Naive thymus-derived CD8-positive, alpha-beta T cell (primary cell): Measurements from ENCODE around the gene HSP90AA1. TPM values are rescaled to one million over a fixed set of nuclear protein-coding genes. Genes with fewer than 3 reads are reported as not detected.
"Not testable (repeated sequence)": the region's sequence is repeated elsewhere in the genome, so short reads cannot be mapped to it uniquely, and the experiment has no call there.

Experiments
- ATAC-seq, 2 donors: fragments of 150-1000 bp; cut with Tn5 transposase in 1 of 2; sonication (Bioruptor Pico), chemical (Tn5 transposase) in 1 of 2; 1 replicate in 1 of 2; 2 replicates in 1 of 2; pipeline ENCODE4 v1.10.0; 2021; ENCODE audit warnings: mild to moderate bottlenecking in 2 of 2, moderate library complexity in 2 of 2
- POLR2A ChIA-PET: fragments of 350-600 bp; sonication (Branson Sonifier 250); formaldehyde crosslinking; loops from one replicate; lab custom pipeline; 2021; ENCODE audit warnings: antibody characterized with exemption; lab: Charles Lee
- DNase-seq, 10 donors: peaks; one replicate each; pipeline versions ENCODE4 v3.0.0 to v3.0.0-alpha.2; 2020 to 2022
- H3K27ac Mint-ChIP-seq, 10 donors: one replicate each; pipeline ENCODE4 v1.8.0; 2020 to 2022; ENCODE audit warnings: mild to moderate bottlenecking in 10 of 10, mixed read lengths in 10 of 10, moderate library complexity in 4 of 10, inconsistent platforms in 1 of 10
- H3K27me3 Mint-ChIP-seq, 5 donors: one replicate each; pipeline ENCODE4 v1.8.0; 2021 to 2022; ENCODE audit warnings: mixed read lengths in 5 of 5
- H3K36me3 Mint-ChIP-seq, 3 donors: one replicate each; pipeline ENCODE4 v1.8.0; 2020 to 2022; ENCODE audit warnings: mixed read lengths in 3 of 3, mild to moderate bottlenecking in 2 of 3, inconsistent platforms in 1 of 3
- H3K4me1 Mint-ChIP-seq, 4 donors: one replicate each; pipeline ENCODE4 v1.8.0; 2021 to 2022; ENCODE audit warnings: mixed read lengths in 4 of 4
- H3K4me3 Mint-ChIP-seq, 10 donors: one replicate each; pipeline ENCODE4 v1.8.0; 2020 to 2022; ENCODE audit warnings: mild to moderate bottlenecking in 10 of 10, mixed read lengths in 10 of 10, moderate library complexity in 6 of 10, inconsistent platforms in 1 of 10
- H3K9me3 Mint-ChIP-seq, 9 donors: one replicate each; pipeline ENCODE4 v1.8.0; 2020 to 2022; ENCODE audit warnings: mixed read lengths in 9 of 9, mild to moderate bottlenecking in 3 of 9, inconsistent platforms in 1 of 9, moderate library complexity in 1 of 9
- polyA plus RNA-seq, 3 donors: library from polyadenylated mRNA; unstranded; fragments of 300-500 nt; fragmentation: Illumina TruSeq; gene quantifications; one replicate each; pipeline ENCODE4 v1.2.3, GENCODE V29; 2021
- total RNA-seq, 8 experiments: library from RNA in 2 of 8; stranded (reverse) in 2 of 8; gene quantifications; one replicate each; pipeline ENCODE4 v1.2.3 and lab custom pipeline; 2021 to 2026

HSP90AA1 gene
- total and polyA plus RNA-seq, 5 experiments from 2014 or later: 356 to 445 (median 401) TPM

- Mint-ChIP-seq H3K4me1 (peaks cover 19 to 40% (median 37%) of the 10 kb centered on the region in 4 donors), H3K36me3 (peaks cover 9 to 16% (median 11%) of the 10 kb centered on the region in 3 donors), H3K27me3 (no peaks in the 10 kb centered on the region), H3K27ac (peak overlapping the region in 9 of 10 donors; percentile 32 to 97 (median 90)), H3K4me3 (peak overlapping the region in 9 of 10 donors; percentile 80 to 97 (median 96)), H3K9me3 (no peaks in the 10 kb centered on the region)
- no peak for DNase-seq
- POLR2A ChIA-PET: interaction anchor here (0.5 to 0.9 kb wide), 3 partner anchors 13 to 133 kb away, joined by 3 to 7 read pairs (median 3); no protein-coding TSS in a partner anchor
- ATAC-seq: no peak
Observed at GRCh38 chr14:102089621-102090343, 2.9 kb upstream of the HSP90AA1 start.

- DNase-seq: peak in 9 of 10 donors; percentile 26 to 69 (median 50)
- H3K27ac Mint-ChIP-seq: peak overlapping the region; percentile 85 to 97 (median 96)
- POLR2A ChIA-PET: interaction anchor here (0.5 to 1.7 kb wide), 11 partner anchors 8 to 1858 kb away, joined by 3 to 12 read pairs (median 6); partner anchors contain the start of gene DYNC1H1
- peak overlapping the region; percentile 85 to 97 (median 96) for H3K4me3 Mint-ChIP-seq
- peak; percentile 5 to 25 for ATAC-seq
- H3K9me3 Mint-ChIP-seq: no peaks in the 10 kb centered on the region
- peaks cover 15 to 31% (median 24%) of the 10 kb centered on the region in 3 donors for H3K36me3 Mint-ChIP-seq
- no peaks in the 10 kb centered on the region for H3K27me3 Mint-ChIP-seq
- peaks cover 26 to 56% (median 53%) of the 10 kb centered on the region in 4 donors for H3K4me1 Mint-ChIP-seq
Observed at GRCh38 chr14:102088012-102088792, 1.4 kb upstream of the HSP90AA1 start.

GRCh38 chr14:102087762-102088011, 843 bp upstream of the HSP90AA1 start:
- Mint-ChIP-seq H3K36me3 (peaks cover 18 to 36% (median 26%) of the 10 kb centered on the region in 3 donors), H3K4me3 (peak overlapping the region; percentile 85 to 97 (median 96)), H3K27ac (peak overlapping the region; percentile 74 to 97 (median 95)), H3K9me3 (no peaks in the 10 kb centered on the region), H3K4me1 (peaks cover 28 to 61% (median 58%) of the 10 kb centered on the region in 4 donors), H3K27me3 (no peaks in the 10 kb centered on the region)
- POLR2A ChIA-PET: interaction anchor here (0.5 to 1.7 kb wide), 11 partner anchors 9 to 1857 kb away, joined by 3 to 12 read pairs (median 5); partner anchors contain the start of gene DYNC1H1
- DNase-seq: no peak
- ATAC-seq: no peak

- peak in 1 of 2 donors; percentile 30 for ATAC-seq
Observed at GRCh38 chr14:102086709-102086971, 204 bp downstream of the HSP90AA1 start.

GRCh38 chr14:102085948-102086708, 716 bp downstream of the HSP90AA1 start:
- ATAC-seq (peak; percentile 52 to 61), DNase-seq (peak in 9 of 10 donors; percentile 59 to 84 (median 67))
- POLR2A ChIA-PET: interaction anchor here (0.5 to 1.1 kb wide), 3 partner anchors 27 to 1876 kb away, joined by 3 to 5 read pairs (median 4); partner anchors contain the start of gene DYNC1H1
- peaks cover 23 to 52% (median 35%) of the 10 kb centered on the region in 3 donors for H3K36me3 Mint-ChIP-seq
- peak overlapping the region; percentile 90 to 98 (median 96) for H3K4me3 Mint-ChIP-seq
- H3K27me3 Mint-ChIP-seq: no peaks in the 10 kb centered on the region
- H3K4me1 Mint-ChIP-seq: peaks cover 36 to 75% (median 73%) of the 10 kb centered on the region in 4 donors
- no peaks in the 10 kb centered on the region for H3K9me3 Mint-ChIP-seq
- peak overlapping the region; percentile 91 to 100 (median 98) for H3K27ac Mint-ChIP-seq

More at GRCh38 chr14:102086709-102086971, 204 bp downstream of the HSP90AA1 start:
- peaks cover 35 to 70% (median 68%) of the 10 kb centered on the region in 4 donors for H3K4me1 Mint-ChIP-seq
- POLR2A ChIA-PET: interaction anchor here (0.5 to 1.1 kb wide), 2 partner anchors 123 to 1876 kb away, joined by 4 to 5 read pairs; partner anchors contain the start of gene DYNC1H1
- H3K9me3 Mint-ChIP-seq: no peaks in the 10 kb centered on the region
- no peak for DNase-seq
- H3K27ac Mint-ChIP-seq: peak overlapping the region; percentile 87 to 97 (median 96)
- no peaks in the 10 kb centered on the region for H3K27me3 Mint-ChIP-seq
- peak overlapping the region; percentile 78 to 96 (median 88) for H3K4me3 Mint-ChIP-seq
- peaks cover 23 to 47% (median 34%) of the 10 kb centered on the region in 3 donors for H3K36me3 Mint-ChIP-seq

- peak overlapping the region; percentile 90 to 98 (median 96) for H3K4me3 Mint-ChIP-seq
- no peaks in the 10 kb centered on the region for H3K27me3 Mint-ChIP-seq
- H3K9me3 Mint-ChIP-seq: no peaks in the 10 kb centered on the region
- peaks cover 23 to 58% (median 39%) of the 10 kb centered on the region in 3 donors for H3K36me3 Mint-ChIP-seq
- H3K27ac Mint-ChIP-seq: peak overlapping the region; percentile 91 to 100 (median 98)
- H3K4me1 Mint-ChIP-seq: peaks cover 37 to 81% (median 77%) of the 10 kb centered on the region in 4 donors
- ATAC-seq (no peak), DNase-seq (no peak)
- POLR2A ChIA-PET: no interaction called here
Observed at GRCh38 chr14:102085488-102085887, 1.4 kb downstream of the HSP90AA1 start.

GRCh38 chr14:102084931-102085330, 1.9 kb downstream of the HSP90AA1 start:
- ATAC-seq (no peak), DNase-seq (no peak)
- Mint-ChIP-seq H3K27me3 (no peaks in the 10 kb centered on the region), H3K36me3 (peaks cover 23 to 64% (median 39%) of the 10 kb centered on the region in 3 donors), H3K4me1 (peaks cover 33 to 82% (median 79%) of the 10 kb centered on the region in 4 donors), H3K9me3 (no peaks in the 10 kb centered on the region), H3K4me3 (peak overlapping the region; percentile 90 to 98 (median 96)), H3K27ac (peak overlapping the region; percentile 48 to 100 (median 98))
- POLR2A ChIA-PET: interaction anchor here (0.9 kb wide), 1 partner anchor 274 kb away, joined by 3 read pairs; no protein-coding TSS in a partner anchor

- ATAC-seq, H3K9me3 Mint-ChIP-seq, DNase-seq, H3K27me3 Mint-ChIP-seq: not testable (repeated sequence)
- Mint-ChIP-seq H3K4me3 (peak overlapping the region; percentile 90 to 98 (median 96)), H3K4me1 (peaks cover 31 to 78% (median 77%) of the 10 kb centered on the region in 4 donors), H3K36me3 (peaks cover 23 to 68% (median 39%) of the 10 kb centered on the region in 3 donors), H3K27ac (peak overlapping the region; percentile 48 to 100 (median 98))
- POLR2A ChIA-PET: interaction anchor here (0.9 kb wide), 1 partner anchor 273 kb away, joined by 3 read pairs; no protein-coding TSS in a partner anchor
Observed at GRCh38 chr14:102084522-102084921, 2.3 kb downstream of the HSP90AA1 start.

- H3K4me1 Mint-ChIP-seq: peaks cover 23 to 64% (median 61%) of the 10 kb centered on the region in 4 donors
- no peaks in the 10 kb centered on the region for H3K27me3 Mint-ChIP-seq
- ATAC-seq: no peak
- H3K4me3 Mint-ChIP-seq: peak overlapping the region in 8 of 10 donors; percentile 7 to 90 (median 32)
- H3K27ac Mint-ChIP-seq: peak overlapping the region in 7 of 10 donors; percentile 33 to 100 (median 69)
- no peaks in the 10 kb centered on the region for H3K9me3 Mint-ChIP-seq
- peaks cover 23 to 83% (median 42%) of the 10 kb centered on the region in 3 donors for H3K36me3 Mint-ChIP-seq
- POLR2A ChIA-PET: interaction anchor here (0.6 kb wide), 1 partner anchor 27 kb away, joined by 3 read pairs; no protein-coding TSS in a partner anchor
- no peak for DNase-seq
Observed at GRCh38 chr14:102081231-102082080, 5.4 kb downstream of the HSP90AA1 start.

GRCh38 chr14:102080183-102081080, 6.4 kb downstream of the HSP90AA1 start:
- Mint-ChIP-seq H3K27me3 (no peaks in the 10 kb centered on the region), H3K9me3 (no peaks in the 10 kb centered on the region), H3K27ac (peak overlapping the region in 8 of 10 donors; percentile 2 to 88 (median 43)), H3K4me1 (peaks cover 23 to 56% (median 52%) of the 10 kb centered on the region in 4 donors), H3K4me3 (peak overlapping the region in 1 of 10 donors; percentile 14), H3K36me3 (peaks cover 17 to 74% (median 38%) of the 10 kb centered on the region in 3 donors)
- DNase-seq (no peak), ATAC-seq (peak in 1 of 2 donors; percentile 13)
- POLR2A ChIA-PET: interaction anchor here (0.6 kb wide), 1 partner anchor 28 kb away, joined by 3 read pairs; no protein-coding TSS in a partner anchor
